ENCODE measurements around the gene ARMH3.
"Not testable (repeated sequence)": the region's sequence is repeated elsewhere in the genome, so short reads cannot be mapped to it uniquely, and the experiment has no call there.

The ARMH3 gene

DNA sequence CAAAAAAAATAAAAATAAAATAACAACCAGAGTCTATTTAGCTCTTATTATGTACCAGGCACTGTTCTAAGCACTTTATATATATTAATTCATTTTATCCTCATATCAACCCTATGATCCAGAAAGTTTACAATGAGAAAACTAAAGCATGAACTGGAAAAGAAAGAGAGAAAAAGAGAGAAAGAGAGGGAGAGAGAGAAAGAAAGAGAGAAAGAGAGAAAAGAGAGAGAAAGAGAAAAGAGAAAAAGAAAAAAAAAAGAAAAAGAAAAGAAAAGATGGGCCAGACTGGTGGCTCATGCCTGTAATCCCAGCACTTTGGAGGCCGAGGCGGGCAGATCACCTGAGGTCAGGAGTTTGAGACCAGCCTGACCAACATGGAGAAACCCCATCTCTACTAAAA is 9.9 kb downstream of the ARMH3 start:
- DNase-seq (ENCODE audit: low read depth in 3 of 3), result no peak

GRCh38 chr10:102045292-102045691 is 10.7 kb downstream of the ARMH3 start:
- no peak for DNase-seq (ENCODE audit: low read depth in 3 of 3)

- DNase-seq (ENCODE audit: low read depth in 3 of 3), result no peak
These were observed 15.5 kb downstream of the ARMH3 start for GRCh38 chr10:102040305-102041050.

DNA sequence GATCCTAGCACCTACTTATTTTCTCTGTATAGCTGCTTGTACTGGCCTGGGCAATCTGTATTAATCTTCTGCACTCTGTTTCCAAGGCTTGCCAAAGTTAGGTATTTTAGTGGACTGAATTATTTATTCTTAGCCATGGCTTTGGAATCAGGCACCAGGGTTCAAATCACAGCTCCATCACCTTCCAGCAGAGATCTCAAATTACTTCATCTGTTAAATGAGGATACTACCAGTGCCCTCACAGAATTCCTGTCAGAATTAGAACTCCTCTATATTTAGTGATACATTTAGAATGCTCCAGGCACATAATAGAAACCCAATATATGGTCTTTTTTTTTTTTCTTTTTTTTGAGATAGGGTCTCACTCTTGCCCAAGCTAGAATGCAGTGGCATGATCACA is 17.6 kb downstream of the ARMH3 start:
- no peak for DNase-seq (ENCODE audit: low read depth in 3 of 3)

DNA sequence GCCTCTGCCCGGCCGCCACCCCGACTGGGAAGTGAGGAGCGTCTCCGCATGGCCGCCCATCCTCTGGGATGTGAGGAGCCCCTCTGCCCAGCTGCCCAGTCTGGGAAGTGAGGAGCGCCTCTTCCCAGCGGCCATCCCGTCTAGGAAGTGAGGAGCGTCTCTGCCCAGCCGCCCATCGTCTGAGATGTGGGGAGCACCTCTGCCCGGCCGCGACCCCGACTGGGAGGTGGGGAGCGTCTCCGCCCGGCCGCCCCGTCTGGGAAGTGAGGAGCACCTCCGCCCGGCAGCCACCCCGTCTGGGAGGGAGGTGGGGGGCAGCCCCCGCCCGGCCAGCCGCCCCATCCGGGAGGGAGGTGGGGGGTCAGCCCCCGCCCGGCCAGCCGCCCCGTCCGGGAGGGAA is 20.2 kb downstream of the ARMH3 start:
- not testable (repeated sequence) for DNase-seq (ENCODE audit: low read depth in 3 of 3)

DNA sequence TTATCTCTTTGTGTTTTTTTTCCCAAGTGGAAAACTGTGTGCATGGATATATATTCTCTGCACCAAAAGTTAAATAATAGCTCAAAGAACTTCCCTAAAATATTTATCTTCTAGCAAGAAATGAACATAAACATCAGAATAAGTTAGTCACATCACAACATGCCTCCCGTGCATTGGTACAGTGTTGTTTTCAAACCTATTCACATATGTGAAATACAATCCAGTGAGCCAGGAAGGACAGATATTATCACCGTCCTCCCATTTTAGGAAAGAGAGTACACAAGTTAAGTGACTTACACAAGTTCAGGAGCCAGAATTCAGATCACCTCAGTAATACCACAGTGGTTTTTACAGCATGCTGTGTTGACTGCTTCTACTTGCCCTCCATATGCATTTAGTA is 22.2 kb downstream of the ARMH3 start:
- DNase-seq (ENCODE audit: low read depth in 3 of 3), result no peak

- DNase-seq (ENCODE audit: low read depth in 3 of 3), result no peak
These were observed 28.7 kb downstream of the ARMH3 start for GRCh38 chr10:102027261-102027660.

DNA sequence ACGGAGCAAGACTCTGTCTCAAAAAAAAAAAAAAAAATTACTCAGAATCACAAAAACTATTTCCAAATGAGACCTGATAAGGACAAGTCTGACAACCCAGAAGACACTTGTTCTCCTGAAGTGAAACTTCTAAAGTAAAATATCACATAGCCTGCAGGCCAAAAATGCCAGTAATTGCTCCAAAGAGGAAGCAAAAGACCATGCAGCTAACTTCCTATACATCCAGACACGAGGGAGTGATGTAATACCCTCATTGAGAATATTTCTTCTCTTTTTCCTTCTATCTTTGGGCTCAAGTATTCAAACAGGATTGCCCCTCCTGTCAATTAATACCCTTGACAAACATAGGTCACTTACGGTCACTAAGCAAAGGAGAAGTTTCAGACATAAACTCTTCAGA is 31.2 kb downstream of the ARMH3 start:
- DNase-seq (ENCODE audit: low read depth in 3 of 3), result no peak

- no peak for DNase-seq (ENCODE audit: low read depth in 3 of 3)
These were observed 35.0 kb downstream of the ARMH3 start for GRCh38 chr10:102020938-102021337.

- no peak for DNase-seq (ENCODE audit: low read depth in 3 of 3)
These were observed 38.7 kb downstream of the ARMH3 start for GRCh38 chr10:102017295-102017694.

DNA sequence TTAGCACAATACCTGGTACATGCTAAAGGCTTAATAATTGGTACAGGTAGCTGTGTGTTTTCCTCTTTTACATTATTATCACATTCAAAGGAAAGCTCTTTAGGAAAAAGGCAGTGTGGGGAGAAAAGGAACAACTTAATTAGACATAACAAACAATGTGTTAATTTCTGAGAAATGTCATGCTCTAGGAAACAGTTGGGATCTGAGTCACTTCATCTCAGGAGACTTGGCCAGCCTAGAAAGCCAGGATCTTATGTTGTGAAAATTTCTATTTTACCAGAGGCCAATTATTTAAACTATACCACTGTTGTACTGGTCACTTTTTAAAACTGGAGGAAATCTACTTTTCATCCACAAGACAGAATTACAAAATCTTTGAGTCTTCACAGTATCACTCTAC is 39.6 kb downstream of the ARMH3 start:
- DNase-seq (ENCODE audit: low read depth in 3 of 3), result no peak

DNA sequence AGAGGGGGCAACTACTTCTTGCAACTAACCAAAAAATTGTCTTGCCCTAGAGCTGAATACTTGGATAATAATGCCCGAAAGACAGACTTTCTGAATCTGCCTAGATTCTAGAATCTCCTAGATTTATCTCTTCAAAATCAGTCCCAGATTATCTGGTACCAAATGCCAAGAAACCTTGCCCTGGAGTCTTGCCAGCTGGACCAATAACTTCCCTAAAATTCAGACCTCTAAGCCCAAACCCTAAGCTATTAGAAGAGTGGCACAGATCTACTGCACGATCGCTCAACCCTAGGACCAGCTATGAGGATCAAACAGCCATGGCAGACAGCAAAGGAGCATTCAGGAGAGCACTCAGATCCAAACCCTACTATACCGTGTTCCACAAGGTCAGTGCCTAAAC is 45.0 kb downstream of the ARMH3 start:
- no peak for DNase-seq (ENCODE audit: low read depth in 3 of 3)

- DNase-seq (ENCODE audit: low read depth in 3 of 3), result no peak
These were observed 46.1 kb downstream of the ARMH3 start for GRCh38 chr10:102009801-102010425.

GRCh38 chr10:102007796-102008195 is 48.2 kb downstream of the ARMH3 start:
- no peak for DNase-seq (ENCODE audit: low read depth in 3 of 3)

DNA sequence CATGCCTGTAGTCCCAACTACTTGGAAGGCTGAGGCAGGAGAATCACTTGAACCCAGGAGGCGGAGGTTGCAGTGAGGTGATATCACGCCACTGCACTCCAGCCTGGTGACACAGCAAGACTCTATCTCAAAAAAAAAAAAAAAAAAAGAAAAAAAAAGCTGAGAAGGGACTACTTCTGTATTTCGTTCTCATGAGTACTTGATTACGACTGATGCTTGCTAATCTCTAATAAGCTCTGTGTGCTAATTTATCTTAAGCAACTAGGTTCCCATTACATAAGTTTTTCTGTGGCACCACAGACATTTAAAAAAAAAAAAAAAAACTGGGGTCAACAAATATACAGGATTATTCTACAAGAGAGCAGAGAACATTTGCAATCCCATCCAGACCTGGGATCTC is 48.9 kb downstream of the ARMH3 start:
- not testable (repeated sequence) for DNase-seq (ENCODE audit: low read depth in 3 of 3)

DNA sequence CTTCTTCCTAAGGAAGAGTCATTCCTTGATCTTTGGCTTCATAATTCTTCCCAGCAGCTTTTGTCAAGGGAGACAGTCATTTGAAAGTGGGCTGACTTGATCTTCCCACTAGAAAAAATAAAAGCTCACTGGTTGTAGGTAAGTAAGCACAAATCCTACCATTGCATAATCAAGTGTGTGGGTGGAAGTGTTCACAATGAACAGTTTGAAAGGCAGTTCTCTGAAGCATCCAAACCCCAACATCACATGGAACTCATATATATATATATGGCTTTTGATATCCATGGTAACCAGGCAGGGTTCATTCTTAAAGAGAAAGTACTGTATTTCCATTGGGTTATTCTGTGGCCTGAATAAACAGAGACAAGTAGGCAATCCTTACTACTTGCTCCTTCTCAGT is 51.6 kb downstream of the ARMH3 start:
- no peak for DNase-seq (ENCODE audit: low read depth in 3 of 3)

DNA sequence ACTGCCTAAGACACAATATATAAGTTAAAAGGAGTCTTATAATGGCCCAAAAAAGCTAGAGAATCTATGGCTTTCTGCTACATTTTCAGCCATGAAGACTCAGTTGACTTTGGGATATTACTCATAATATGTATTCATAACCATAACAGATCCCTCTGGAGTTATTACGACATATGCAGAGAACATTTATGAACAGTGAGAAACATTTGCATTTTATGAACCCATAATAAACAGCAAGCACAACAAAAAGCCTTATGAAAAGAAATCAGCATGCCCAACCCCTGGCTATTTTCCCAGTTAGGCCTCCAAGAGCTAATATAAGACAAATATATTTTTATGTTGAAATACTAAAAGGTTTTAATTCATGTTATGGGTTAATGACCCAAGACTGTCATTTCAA is 52.4 kb downstream of the ARMH3 start:
- DNase-seq (ENCODE audit: low read depth in 3 of 3), result no peak

DNA sequence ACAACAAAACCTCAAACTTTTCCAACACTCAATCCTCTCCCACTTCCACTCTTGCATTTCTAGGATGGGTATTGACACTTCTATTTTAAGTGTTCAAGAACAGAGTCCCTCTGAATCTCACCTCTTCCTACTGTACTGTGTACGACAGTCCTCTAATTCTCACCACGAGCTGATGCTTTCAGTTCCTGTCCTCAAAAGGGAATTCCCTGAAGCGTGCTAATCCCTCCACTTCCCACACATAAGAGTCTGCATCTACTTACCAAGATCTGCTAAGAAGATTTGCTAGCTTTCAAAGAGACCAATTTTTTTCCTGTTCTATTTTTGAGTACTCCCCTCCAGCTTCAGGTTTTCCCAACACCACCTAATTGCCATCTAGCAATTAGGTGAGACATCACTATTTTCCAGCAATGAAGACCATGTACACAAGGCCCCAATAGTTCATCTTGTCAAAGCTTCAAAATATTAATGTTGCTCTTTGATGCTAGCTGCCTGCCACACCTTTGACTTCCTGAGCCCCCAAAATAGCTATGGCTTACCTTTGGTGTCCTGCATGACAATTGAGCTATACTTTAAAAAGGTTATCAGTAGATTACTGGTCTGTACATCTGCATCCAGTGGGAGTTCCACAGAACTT is 54.4 kb downstream of the ARMH3 start:
- DNase-seq (ENCODE audit: low read depth in 3 of 3), result no peak

DNA sequence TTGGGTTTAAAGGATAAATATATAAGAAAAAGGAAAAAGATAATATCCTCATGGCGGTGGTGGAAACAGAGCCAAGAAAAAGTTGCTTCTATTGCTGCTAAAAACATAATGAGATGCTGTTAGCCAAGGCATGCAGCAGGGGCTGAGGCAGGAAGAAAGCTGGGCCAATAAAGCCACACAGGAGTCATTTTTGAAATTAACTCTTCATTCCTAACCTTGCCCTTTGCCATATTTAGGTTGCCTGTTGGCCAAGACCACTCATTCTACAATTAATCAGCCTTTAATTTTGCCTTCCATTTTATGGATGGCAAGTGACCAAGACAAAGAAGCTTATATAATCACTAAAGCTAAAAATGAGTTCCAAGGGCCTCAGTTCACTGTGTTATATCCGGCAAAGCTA is 58.2 kb downstream of the ARMH3 start:
- DNase-seq (ENCODE audit: low read depth in 3 of 3), result no peak

DNA sequence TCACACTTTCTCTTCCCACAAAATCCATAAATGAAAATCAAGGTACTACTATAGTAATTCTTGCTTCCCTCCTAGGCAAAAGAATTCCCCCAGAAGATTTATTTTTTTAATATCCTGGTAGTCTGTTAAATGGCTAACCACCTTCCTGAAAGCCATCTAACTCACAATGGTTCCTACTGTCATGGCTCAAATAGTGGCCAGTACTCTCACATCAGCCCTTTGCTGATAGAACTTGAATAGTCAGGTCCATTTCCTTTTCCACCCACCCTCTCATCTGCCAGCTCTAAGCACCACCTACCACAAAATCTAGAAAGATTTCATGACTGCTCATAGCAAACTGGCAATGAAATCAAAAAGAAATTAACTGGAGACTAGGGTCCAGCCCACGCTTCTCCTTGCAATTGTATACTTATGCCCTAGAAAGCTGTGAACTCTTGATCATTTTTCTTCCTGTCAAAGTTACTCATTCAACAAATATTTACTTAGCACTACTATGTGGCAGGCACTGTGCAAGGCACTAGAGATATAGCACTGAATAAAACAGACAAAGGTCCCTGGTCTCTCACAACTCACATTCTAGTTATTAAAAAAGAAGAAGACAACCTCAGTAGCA is 60.4 kb downstream of the ARMH3 start:
- no peak for DNase-seq (ENCODE audit: low read depth in 3 of 3)

GRCh38 chr10:101993651-101994200 is 62.2 kb downstream of the ARMH3 start:
- DNase-seq (ENCODE audit: low read depth in 3 of 3), result no peak

- DNase-seq (ENCODE audit: low read depth in 3 of 3), result no peak
These were observed 62.8 kb downstream of the ARMH3 start for GRCh38 chr10:101993221-101993620.

DNA sequence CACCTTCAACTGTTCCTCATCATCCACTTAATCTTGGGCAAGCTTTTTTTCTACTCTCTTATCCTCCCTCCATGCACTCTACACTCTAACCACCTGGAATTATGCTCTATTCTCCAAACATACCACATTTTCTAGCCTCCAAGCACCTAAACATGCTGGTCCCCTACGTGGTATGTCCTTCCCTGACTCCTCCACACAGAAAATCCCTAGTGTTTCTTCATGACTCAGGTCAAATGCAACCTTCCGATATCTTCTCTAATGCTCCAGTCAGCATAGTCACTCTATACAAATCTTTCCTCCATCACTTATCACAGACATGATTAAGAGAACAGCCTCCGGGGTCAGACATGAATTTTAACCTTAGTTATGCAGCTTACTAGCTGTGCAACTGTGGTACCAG is 68.8 kb downstream of the ARMH3 start:
- no peak for DNase-seq (ENCODE audit: low read depth in 3 of 3)

Data from stimulated activated CD4-positive, alpha-beta T cell treated with anti-CD3 and anti-CD28 coated beads, TNF-alpha, amount 100 ng/mL, for 4 hours (primary cell).